HG03565 (cell line): ENCODE measurements around the gene TWIST1.

ENCODE experiments used
- ATAC-seq: cut with Tn5 transposase; IDR thresholded peaks from one replicate; pipeline ENCODE4 v1.9.1; 2021; ENCODE audit warnings: mild to moderate bottlenecking, moderate library complexity; ENCODE audit not compliant: unreplicated experiment

TWIST1 gene

GRCh38 chr7:19113855-19114550, 3.4 kb downstream of the TWIST1 start:
- no peak for ATAC-seq

- no peak for ATAC-seq
Measured at GRCh38 chr7:19113002-19113350, 4.5 kb downstream of the TWIST1 start.

DNA sequence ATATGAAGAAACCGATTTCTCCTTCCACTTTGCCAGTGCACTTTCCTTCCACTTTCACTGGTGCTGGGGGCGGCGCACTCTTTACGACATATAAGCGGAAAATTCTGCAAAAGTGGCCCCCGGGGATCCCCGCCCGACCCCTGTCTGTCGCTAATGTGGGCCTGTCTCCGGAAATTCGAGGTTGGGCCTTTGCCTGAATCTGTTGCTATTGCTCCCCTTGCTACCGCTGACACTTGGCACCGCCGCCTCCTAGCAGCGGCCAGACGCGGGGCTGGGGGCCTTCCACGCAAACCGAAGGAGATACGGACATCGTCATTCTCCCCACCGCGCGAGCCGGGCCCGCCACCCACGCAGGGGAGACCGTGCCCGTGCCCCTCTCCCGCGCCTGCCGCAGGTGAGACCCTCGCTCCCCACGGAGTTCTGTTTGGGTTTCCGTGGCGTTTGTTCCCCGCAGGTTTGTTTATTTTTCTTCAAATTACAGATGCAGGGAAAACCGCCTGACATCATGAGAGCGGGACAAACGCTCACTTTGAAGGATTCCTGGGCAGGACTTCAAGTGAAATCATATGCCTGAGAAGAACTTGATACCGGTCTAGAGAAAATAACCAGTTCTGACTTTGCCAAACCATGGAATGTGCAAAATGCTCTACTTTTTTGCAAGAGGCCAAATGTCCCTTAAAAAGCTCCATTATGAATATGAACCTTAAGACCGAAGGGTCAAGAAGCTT, 5.0 kb downstream of the TWIST1 start:
- no peak for ATAC-seq

- ATAC-seq: no peak
Measured at GRCh38 chr7:19111474-19112273, 5.8 kb downstream of the TWIST1 start.

GRCh38 chr7:19110776-19111175, 6.7 kb downstream of the TWIST1 start:
- no peak for ATAC-seq

DNA sequence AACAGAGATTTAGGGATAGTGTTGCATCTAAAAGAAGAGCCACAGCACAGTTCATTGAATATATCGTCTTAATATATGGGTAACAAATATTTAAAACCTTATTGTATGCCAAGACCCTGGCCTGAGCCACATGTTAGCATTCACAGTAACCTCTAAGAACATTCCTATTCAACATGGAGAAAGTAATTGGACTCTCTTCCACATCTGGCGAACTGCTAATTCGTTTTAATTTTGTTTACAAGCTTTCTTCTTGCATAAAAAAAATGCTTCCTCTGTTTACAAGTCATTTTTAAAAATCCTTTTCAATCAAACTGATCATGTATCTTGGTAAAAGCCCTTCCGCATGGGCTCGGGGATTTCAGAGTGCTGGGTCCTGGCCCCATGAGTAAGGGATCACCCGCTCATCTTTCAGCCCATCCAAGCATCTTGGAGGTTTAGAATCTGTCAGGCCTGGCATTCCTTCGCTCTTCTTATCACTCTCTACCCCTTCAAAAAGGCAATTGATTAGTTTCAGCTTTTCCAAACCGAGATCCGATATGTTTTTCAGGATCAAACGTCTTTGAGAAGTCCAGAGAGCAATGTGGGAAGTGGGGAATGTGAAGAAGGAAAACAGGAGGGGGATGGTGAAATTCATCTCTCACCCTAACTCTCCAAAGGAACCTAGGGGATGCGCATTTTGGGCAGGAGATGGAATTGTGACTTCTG, 7.3 kb downstream of the TWIST1 start:
- no peak for ATAC-seq

GRCh38 chr7:19109000-19109946, 8.2 kb downstream of the TWIST1 start:
- ATAC-seq: no peak

- no peak for ATAC-seq
Measured at GRCh38 chr7:19107356-19108146, 9.9 kb downstream of the TWIST1 start.

DNA sequence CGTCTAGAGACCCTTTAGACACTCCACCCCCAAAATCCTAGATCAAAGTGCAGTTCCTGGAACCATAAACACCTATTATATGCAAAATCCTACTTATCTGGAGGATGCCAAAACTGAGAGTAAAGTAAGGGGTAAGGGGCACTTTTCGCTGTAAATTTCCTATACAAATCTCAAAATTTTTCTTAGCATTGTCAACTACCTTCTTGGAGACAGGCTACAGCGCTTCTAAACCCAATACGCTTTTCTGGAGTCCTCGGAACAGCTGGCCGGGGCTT, 10.4 kb downstream of the TWIST1 start:
- no peak for ATAC-seq

- ATAC-seq: no peak
Measured at GRCh38 chr7:19106241-19107080, 11.0 kb downstream of the TWIST1 start.

- no peak for ATAC-seq
Measured at GRCh38 chr7:19105546-19105945, 11.9 kb downstream of the TWIST1 start.

GRCh38 chr7:19104811-19105210, 12.6 kb downstream of the TWIST1 start:
- no peak for ATAC-seq

DNA sequence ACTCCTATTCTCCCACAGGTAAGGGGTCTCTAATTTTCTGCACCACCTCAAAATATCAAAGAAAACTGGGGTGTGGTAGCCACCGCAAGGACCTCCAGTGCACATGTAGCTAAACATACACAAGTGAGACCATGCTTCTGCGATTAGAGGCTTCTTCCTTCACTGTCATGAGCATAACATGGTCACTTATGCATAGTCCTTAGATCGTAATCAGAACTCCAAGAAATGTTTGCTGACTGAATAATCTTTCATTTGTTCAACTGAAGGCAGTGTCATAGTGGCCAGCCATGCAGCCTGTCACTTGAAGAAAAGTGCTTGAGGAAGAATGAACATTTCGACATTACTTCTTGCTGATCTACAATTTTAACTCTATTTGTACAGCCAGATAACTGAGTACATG, 14.6 kb downstream of the TWIST1 start:
- ATAC-seq: no peak

- ATAC-seq: no peak
Measured at GRCh38 chr7:19101909-19102308, 15.5 kb downstream of the TWIST1 start.

GRCh38 chr7:19101472-19101871, 16.0 kb downstream of the TWIST1 start:
- ATAC-seq: no peak

GRCh38 chr7:19099924-19100323, 17.5 kb downstream of the TWIST1 start:
- ATAC-seq: no peak

DNA sequence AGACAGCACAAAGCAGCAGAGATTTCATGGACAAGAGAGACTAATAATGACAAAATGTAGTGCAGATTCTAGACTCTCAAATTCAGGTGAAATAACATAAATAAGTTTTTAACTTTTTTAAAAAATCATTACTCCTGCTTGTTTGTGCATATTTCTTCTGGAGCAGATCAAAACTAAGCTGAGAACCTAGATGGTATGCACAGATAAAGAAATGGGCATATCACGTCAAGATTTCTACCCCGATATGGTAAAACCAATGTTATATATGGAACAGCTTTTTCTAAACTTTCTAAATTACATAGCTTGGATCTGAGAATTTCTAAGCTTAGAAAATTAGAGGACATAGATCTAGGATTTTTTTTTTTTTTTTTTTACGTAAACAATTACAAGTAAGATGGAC, 18.2 kb downstream of the TWIST1 start:
- ATAC-seq: no peak

- no peak for ATAC-seq
Measured at GRCh38 chr7:19098510-19098909, 18.9 kb downstream of the TWIST1 start.
